HG03103 (cell line): ENCODE results near the gene CLPTM1L.
"Not testable (repeated sequence)": the region's sequence is repeated elsewhere in the genome, so short reads cannot be mapped to it uniquely, and the experiment has no call there.

Experiments used
- ATAC-seq: cut with Tn5 transposase; IDR thresholded peaks from one replicate; pipeline ENCODE4 v1.9.1; 2021; ENCODE audit warnings: low read depth; ENCODE audit not compliant: unreplicated experiment

The CLPTM1L gene

GRCh38 chr5:1328237-1329110 lies 16.4 kb downstream of the CLPTM1L start:
- ATAC-seq = not testable (repeated sequence)

GRCh38 chr5:1326901-1327756 lies 17.8 kb downstream of the CLPTM1L start:
- ATAC-seq = not testable (repeated sequence)

- ATAC-seq = not testable (repeated sequence)
These were observed 18.4 kb downstream of the CLPTM1L start for GRCh38 chr5:1326532-1326875.

DNA sequence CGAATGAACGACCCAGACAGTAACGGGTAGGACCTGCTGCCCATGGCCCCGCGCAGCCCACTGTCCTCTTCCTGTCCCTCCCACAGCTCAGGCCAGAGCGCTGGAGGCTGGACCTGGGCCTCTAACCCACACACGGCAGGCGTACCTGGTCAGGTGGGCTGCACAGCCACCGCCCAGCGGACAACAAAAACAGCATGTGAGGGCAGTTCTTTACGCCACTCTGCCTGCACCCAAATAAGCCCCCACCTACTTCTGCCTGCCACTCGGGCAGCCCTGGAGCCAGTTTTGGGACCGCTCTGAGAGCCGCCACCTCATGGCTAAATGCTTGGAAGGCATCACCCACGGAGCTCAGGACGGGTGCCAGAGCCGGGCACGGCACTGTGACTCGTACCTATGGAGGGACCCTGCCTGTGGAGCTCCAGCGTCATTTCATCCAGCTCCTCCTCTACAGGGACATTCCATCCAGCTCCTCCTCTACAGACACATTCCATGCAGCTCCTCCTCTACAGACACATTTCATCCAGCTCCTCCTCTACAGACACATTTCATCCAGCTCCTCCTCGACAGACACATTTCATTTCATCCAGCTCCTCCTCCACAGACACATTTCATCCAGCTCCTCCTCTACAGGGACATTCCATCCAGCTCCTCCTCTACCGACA lies 18.9 kb downstream of the CLPTM1L start:
- ATAC-seq = no peak

- no peak for ATAC-seq
These were observed 19.6 kb downstream of the CLPTM1L start for GRCh38 chr5:1325191-1325741.

- ATAC-seq = no peak
These were observed 20.1 kb downstream of the CLPTM1L start for GRCh38 chr5:1324719-1325190.

GRCh38 chr5:1324301-1324700 lies 20.6 kb downstream of the CLPTM1L start:
- ATAC-seq = no peak

- no peak for ATAC-seq
These were observed 21.1 kb downstream of the CLPTM1L start for GRCh38 chr5:1323803-1324173.

GRCh38 chr5:1322955-1323802 lies 21.7 kb downstream of the CLPTM1L start:
- no peak for ATAC-seq

- no peak for ATAC-seq
These were observed 22.6 kb downstream of the CLPTM1L start for GRCh38 chr5:1322036-1322900.

DNA sequence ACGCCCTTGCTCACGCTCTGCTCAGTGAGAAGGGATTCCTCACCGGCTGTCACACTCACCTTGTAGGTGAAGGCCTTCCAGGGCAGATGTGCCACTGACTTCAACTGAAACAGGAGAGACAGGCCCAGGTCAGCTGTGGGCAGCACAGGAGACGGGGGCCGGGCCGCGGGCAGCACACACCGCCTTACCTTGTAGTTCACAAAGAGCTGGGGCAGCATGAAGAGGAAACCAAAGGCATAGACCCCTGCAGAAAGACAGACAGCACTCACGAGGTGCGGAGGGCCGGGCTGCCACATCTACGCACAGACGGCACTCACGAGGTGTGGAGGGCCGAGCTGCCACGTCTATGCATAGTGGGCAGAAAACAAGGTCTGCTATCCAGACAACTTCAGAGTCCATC lies 23.3 kb downstream of the CLPTM1L start:
- no peak for ATAC-seq

DNA sequence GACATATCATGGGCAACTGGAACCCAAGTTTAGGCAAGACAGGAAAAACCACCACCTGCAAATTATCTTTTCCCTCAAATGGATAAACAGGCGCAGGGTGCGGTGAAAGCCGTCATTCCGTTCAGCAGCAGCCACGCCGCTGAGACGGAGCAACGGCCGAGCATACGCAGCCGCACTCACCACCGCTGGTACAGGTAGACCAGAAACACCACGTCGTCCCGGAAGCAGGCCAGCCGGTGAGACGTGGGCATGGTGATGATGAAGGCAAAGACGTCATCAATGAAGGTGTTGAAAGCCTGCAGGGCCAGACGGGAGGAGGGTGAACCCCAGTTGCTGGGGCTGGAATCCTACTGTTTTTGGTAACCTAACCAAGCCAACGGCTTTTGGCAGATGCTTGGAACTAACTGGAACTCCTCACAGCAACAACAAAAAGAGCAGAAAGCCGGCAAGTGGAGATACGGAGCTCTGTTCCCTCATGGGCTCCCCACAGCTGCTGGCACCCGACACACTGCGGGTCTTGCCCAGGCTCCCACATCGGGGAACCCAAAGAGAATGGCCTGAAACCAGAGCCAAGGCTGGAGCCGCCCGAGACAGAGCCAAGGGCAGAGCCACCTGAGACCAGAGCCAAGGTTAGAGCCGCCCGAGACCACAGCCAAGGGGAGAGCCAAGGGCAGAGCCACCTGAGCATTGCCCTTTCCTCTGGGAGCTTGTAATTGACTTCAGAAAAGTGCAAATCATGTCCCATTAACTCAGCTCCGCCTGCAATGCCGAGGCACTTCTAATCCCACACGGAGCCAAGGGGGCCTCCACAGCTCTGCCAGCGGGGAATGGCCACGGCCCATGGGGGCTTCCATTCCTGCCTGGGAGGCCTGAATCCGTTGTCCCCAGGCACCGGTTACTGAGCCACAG lies 24.2 kb downstream of the CLPTM1L start:
- ATAC-seq = no peak

DNA sequence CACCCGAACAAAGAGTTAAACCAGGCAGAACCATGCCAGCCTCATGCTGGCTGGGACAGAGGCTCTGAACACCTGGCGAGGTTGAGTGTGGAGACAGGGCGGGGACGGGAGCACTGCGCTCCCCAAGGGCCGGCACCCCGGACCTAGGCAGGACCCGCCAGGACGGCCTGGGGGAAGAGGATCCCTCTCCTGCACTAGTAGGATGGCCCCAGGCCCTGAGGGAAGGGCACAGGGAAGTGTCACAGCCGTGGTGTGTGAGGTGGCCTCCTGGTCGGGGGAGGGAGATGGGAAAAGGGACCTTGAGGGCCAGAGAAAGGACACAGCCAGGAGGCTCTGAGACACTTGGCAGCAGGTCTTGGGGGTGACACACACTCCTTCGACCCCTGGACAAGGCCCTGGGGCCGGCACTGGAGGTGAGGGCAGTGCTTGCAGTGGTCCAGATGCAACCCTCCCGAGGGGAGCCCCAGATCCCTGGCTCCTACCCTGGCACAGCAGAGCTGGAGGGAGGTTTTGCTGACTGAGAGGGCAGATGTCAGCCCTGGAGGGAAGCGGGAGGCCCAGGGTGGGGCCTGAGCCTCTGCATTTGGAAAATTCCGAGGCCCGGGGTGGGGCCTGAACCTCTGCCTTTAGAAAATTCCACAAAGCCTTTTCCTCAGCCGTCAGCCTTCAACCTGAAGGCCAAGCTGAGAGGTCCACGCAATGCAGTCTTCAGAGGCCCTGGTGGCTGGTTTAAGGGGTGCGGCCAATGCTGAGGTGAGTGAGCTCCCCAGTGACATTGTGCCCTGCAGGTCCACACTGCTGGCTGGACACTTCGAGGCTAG lies 25.3 kb downstream of the CLPTM1L start:
- no peak for ATAC-seq

DNA sequence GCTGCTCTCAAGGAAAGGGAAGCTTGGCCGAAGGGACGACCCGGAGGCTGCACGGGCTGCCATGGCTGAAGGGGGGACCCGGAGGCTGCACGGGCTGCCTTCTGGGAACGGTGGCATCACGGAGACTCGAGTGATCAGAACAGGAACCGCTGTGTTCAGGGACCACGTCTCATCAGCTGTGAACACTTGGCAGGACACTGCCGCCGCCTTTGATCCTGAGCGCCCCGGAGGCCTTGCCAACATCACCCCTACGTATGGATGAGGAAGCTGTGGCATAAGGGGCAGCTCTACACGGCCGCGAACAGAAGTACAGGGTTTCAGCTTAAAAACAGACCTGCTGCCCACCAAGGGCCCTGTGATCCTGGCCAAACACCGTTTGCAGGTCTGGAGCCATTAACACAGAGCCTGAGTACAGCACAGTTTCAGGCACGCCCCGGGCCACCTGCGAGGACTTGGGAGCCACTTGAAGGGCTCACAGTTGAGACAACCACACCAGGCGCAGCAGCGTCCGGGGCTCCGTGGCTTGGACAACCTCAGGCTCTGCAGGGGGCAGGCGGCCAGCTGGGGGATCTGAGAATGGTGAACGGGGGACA lies 26.1 kb downstream of the CLPTM1L start:
- ATAC-seq = no peak

GRCh38 chr5:1317921-1318565 lies 26.9 kb downstream of the CLPTM1L start:
- ATAC-seq = no peak
